ENCODE data around the gene KLF3. TPM values are rescaled to one million over a fixed set of nuclear protein-coding genes. Genes with fewer than 3 reads are reported as not detected.
"Not testable (repeated sequence)": the region's sequence is repeated elsewhere in the genome, so short reads cannot be mapped to it uniquely, and the experiment has no call there.

Gene KLF3
- 10 to 100 TPM; 30.2 to 33.5 TPM for total RNA-seq

- peaks cover 5% of the 10 kb centered on the region for H3K9me3 Mint-ChIP-seq
- H3K4me3 Mint-ChIP-seq, result peak within 1 kb of the TSS; percentile 95
- H3K27me3 Mint-ChIP-seq, result peaks cover 10% of the 10 kb centered on the region
- ChIA-PET CTCF (no interaction called here), POLR2A (no interaction called here)
- peaks cover 59% of the 10 kb centered on the region for H3K4me1 Mint-ChIP-seq
- H3K27ac Mint-ChIP-seq, result peak within 1 kb of the TSS; percentile 87
- peaks cover 29% of the 10 kb centered on the region for H3K36me3 Mint-ChIP-seq (ENCODE audit: low read depth)
- DNase-seq, result peak; percentile 91
These were observed at the start of gene KLF3 for GRCh38 chr4:38663801-38664705. Gene KLF3, plus strand, starts transcription at chr4:38664199. Its CDS starts 16,427 bp downstream, at chr4:38680626.

DNA sequence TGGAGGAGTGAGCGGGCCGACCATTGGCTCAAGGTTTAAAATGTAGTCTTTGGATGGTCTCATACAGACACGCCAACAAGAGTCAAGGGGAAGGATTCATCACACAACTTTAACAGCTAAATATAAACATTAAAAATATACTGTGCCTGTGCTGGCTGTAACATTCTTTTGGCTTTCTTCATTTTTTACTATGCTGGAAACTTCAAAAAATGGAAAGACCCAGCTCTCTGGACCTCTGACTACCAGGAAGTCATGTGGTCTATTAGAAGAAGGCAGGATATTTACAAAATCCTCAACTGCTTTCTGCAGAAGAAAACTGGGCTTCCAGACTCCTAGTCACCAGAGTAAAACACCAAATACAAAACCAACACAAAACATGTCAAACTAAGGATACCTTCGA, 49.8 kb upstream of the KLF3 start:
- Mint-ChIP-seq H3K27ac (no peak overlapping the region), H3K27me3 (no peaks in the 10 kb centered on the region), H3K4me1 (peaks cover 32% of the 10 kb centered on the region), H3K36me3 (ENCODE audit: low read depth) (peaks cover 2% of the 10 kb centered on the region), H3K4me3 (no peak overlapping the region), H3K9me3 (peaks cover 4% of the 10 kb centered on the region)
- DNase-seq, result no peak
- ChIA-PET POLR2A (interaction anchor here (0.6 kb wide), 1 partner anchor 57 kb away, joined by 3 read pairs; no protein-coding TSS in a partner anchor), CTCF (interaction anchor here (0.8 kb wide), 1 partner anchor 14 kb away, joined by 5 read pairs; no protein-coding TSS in a partner anchor)

DNA sequence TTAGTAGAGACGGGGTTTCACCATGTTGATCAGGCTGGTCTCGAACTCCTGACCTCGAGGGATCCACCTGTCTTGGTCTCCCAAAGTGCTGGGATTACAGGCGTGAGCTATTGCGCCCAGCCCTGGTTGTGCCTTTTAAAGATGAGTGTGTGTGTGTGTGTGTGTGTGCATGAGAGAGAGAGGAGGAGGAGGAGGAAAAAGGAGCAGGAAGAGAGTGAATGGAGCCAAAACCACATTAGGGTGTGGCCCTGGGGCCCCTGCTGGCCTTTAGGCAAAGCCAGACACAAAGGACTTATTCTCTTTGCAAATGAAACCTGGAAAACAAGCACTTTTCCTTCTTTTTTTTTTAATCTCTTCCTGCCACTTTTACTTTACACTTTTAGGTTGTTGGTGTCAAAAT, 48.2 kb upstream of the KLF3 start:
- Mint-ChIP-seq H3K36me3 (ENCODE audit: low read depth) (peaks cover 2% of the 10 kb centered on the region), H3K4me1 (peaks cover 31% of the 10 kb centered on the region), H3K9me3 (peaks cover 4% of the 10 kb centered on the region), H3K4me3 (no peak overlapping the region), H3K27ac (no peak overlapping the region), H3K27me3 (no peaks in the 10 kb centered on the region)
- ChIA-PET POLR2A (no interaction called here), CTCF (no interaction called here)
- no peak for DNase-seq

DNA sequence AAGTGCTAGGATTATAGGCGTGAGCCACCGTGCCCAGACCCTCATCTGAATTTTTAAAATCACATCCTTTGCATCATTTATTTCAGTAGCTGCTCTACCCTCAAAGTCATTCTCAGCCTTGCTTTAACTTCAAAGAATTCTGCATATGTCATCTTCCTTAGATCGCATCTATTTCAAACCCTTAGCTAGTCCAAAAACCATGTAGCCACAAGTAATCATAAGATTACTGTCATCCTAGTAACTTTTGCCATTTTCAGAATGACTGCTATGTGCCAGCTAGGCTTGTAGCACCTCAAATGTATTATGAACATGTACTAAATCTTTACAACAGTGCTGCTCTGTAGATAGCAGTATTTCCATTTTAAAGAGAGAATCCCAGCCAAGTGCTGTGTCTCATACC, 45.5 kb upstream of the KLF3 start:
- no peak overlapping the region for H3K4me3 Mint-ChIP-seq

GRCh38 chr4:38619316-38619715, 44.7 kb upstream of the KLF3 start:
- Mint-ChIP-seq H3K36me3 (ENCODE audit: low read depth) (peaks cover 2% of the 10 kb centered on the region), H3K9me3 (peaks cover 4% of the 10 kb centered on the region), H3K4me1 (peaks cover 24% of the 10 kb centered on the region), H3K4me3 (no peak overlapping the region), H3K27me3 (no peaks in the 10 kb centered on the region), H3K27ac (no peak overlapping the region)
- ChIA-PET POLR2A (no interaction called here), CTCF (interaction anchor here (2.4 kb wide), 1 partner anchor 9 kb away, joined by 7 read pairs; no protein-coding TSS in a partner anchor)
- DNase-seq, result no peak

More for the DNA sequence above, 45.5 kb upstream of the KLF3 start:
- H3K9me3 Mint-ChIP-seq, result peaks cover 4% of the 10 kb centered on the region
- no peak overlapping the region for H3K27ac Mint-ChIP-seq
- H3K36me3 Mint-ChIP-seq (ENCODE audit: low read depth), result peaks cover 2% of the 10 kb centered on the region
- H3K4me1 Mint-ChIP-seq, result peaks cover 31% of the 10 kb centered on the region
- POLR2A ChIA-PET, result no interaction called here
- H3K27me3 Mint-ChIP-seq, result no peaks in the 10 kb centered on the region
- DNase-seq, result no peak
- CTCF ChIA-PET, result interaction anchor here (0.6 to 2.4 kb wide), 2 partner anchors 10 to 102 kb away, joined by 4 to 7 read pairs; no protein-coding TSS in a partner anchor

DNA sequence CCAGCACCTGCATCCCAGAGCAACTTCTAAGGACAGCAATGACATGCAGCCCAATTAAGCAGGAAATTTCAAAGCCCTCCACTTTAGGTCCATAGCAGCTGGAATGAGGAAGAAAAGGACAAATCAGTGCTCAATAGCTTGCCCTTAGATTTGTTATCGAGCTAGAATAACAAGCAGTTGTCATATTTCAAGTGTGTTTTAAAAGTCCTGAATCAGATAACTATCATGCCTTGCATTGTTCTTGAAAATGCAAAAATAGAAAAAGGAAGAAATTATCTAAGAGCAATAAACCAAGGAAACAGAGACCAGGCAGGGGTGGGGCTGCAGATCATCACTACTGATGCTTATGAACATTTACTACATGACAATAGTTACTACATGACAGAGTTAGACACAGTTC, 43.9 kb upstream of the KLF3 start:
- H3K27me3 Mint-ChIP-seq, result no peaks in the 10 kb centered on the region
- POLR2A ChIA-PET, result no interaction called here

DNA sequence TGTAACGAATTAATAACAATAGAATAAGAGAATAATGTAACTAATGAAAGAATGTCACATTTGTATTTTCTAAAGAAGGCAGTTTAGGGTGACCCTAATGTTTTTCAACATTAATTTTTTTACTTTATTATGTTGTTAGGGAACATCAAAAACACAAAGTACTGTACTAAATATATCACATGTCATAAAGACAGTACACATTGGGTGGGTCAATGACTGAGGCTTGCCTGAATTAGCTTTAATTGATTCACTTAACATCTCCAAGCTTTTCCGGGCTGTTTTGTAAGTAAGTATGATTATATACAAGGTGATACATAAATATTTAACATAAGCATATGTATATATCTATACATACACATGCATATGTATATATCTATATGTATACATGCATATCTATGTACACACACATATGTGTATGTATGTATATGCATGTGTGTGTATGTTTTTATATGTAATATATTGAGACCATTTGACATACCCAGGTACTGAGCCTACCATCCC, 43.4 kb upstream of the KLF3 start:
- H3K36me3 Mint-ChIP-seq (ENCODE audit: low read depth), result peaks cover 2% of the 10 kb centered on the region
- no peak overlapping the region for H3K4me3 Mint-ChIP-seq
- no peaks in the 10 kb centered on the region for H3K27me3 Mint-ChIP-seq
- DNase-seq, result no peak
- peaks cover 22% of the 10 kb centered on the region for H3K4me1 Mint-ChIP-seq
- no peak overlapping the region for H3K27ac Mint-ChIP-seq
- H3K9me3 Mint-ChIP-seq, result peaks cover 4% of the 10 kb centered on the region
- ChIA-PET CTCF (interaction anchor here (2.4 kb wide), 1 partner anchor 8 kb away, joined by 7 read pairs; no protein-coding TSS in a partner anchor), POLR2A (no interaction called here)

More for the DNA sequence above, 43.9 kb upstream of the KLF3 start:
- no peak overlapping the region for H3K4me3 Mint-ChIP-seq
- H3K4me1 Mint-ChIP-seq, result peaks cover 19% of the 10 kb centered on the region
- no peak for DNase-seq
- H3K27ac Mint-ChIP-seq, result no peak overlapping the region
- peaks cover 2% of the 10 kb centered on the region for H3K36me3 Mint-ChIP-seq (ENCODE audit: low read depth)
- CTCF ChIA-PET, result interaction anchor here (2.4 kb wide), 1 partner anchor 8 kb away, joined by 7 read pairs; no protein-coding TSS in a partner anchor
- H3K9me3 Mint-ChIP-seq, result peaks cover 4% of the 10 kb centered on the region

DNA sequence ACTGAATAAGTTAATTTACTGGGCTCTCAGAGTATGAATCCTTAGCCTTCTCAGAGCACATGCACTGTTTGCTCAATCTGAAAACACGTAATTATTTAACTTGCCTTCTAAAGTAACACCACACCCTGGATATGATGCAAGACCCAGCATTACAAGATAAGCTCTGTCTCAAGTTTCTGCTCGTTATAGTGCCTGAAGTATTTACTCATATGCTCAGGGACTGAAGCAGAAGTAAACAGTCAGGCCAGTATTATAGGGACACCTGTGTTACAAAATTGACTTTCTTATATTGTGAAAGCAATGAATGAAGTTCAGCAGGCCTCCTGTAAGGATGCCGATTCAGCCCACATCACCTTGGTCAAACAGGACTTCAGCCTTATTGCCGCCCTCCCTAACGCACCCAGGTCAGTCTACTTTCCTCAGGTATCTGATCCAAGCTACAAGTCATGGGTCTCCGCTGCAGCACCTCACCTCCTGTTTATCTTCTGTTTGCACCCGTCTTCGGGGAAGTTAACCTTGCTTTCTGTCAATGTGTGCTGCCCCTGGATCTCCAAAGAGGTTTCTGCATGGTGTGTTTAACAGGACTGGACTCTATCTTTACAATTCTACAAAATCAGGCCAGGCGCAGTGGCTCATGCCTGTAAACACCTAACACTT, 42.8 kb upstream of the KLF3 start:
- Mint-ChIP-seq H3K27ac (no peak overlapping the region), H3K4me3 (no peak overlapping the region), H3K27me3 (no peaks in the 10 kb centered on the region), H3K36me3 (ENCODE audit: low read depth) (peaks cover 2% of the 10 kb centered on the region), H3K9me3 (peaks cover 4% of the 10 kb centered on the region), H3K4me1 (peaks cover 24% of the 10 kb centered on the region)
- ChIA-PET CTCF (no interaction called here), POLR2A (no interaction called here)
- no peak for DNase-seq

GRCh38 chr4:38621831-38622230, 42.2 kb upstream of the KLF3 start:
- Mint-ChIP-seq H3K4me1 (peaks cover 24% of the 10 kb centered on the region), H3K27me3 (no peaks in the 10 kb centered on the region), H3K27ac (no peak overlapping the region), H3K9me3 (peaks cover 4% of the 10 kb centered on the region), H3K4me3 (no peak overlapping the region), H3K36me3 (ENCODE audit: low read depth) (peaks cover 2% of the 10 kb centered on the region)
- DNase-seq, result no peak
- ChIA-PET CTCF (interaction anchor here (0.6 to 1.3 kb wide), 2 partner anchors 14 to 35 kb away, joined by 3 read pairs; no protein-coding TSS in a partner anchor), POLR2A (no interaction called here)

DNA sequence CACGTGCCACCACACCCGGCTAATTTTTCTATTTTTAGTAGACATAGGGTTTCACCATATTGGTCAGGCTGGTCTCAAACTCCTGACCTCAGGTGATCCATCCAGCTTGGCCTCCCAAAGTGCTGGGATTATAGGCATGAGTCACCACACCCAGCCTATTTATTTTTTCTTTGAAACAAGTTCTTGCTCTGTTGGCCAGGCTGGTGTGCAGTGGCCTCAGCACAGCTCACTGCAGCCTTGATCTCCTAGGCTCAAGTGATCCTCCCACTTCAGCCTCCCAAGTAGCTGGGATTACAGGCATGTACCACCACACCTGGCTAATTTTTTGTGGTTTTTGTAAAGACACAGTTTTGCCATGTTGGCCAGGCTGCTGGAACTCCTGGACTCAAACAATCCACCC, 41.7 kb upstream of the KLF3 start:
- H3K4me3 Mint-ChIP-seq; DNase-seq; POLR2A ChIA-PET; H3K27ac Mint-ChIP-seq; H3K27me3 Mint-ChIP-seq; H3K9me3 Mint-ChIP-seq; H3K36me3 Mint-ChIP-seq (ENCODE audit: low read depth): not testable (repeated sequence)
- CTCF ChIA-PET, result interaction anchor here (0.6 to 1.6 kb wide), 3 partner anchors 14 to 35 kb away, joined by 3 read pairs; no protein-coding TSS in a partner anchor
- H3K4me1 Mint-ChIP-seq, result peaks cover 24% of the 10 kb centered on the region

- no peaks in the 10 kb centered on the region for H3K36me3 Mint-ChIP-seq (ENCODE audit: low read depth)
- POLR2A ChIA-PET, result no interaction called here
These were observed 40.7 kb upstream of the KLF3 start for GRCh38 chr4:38623260-38623659.

DNA sequence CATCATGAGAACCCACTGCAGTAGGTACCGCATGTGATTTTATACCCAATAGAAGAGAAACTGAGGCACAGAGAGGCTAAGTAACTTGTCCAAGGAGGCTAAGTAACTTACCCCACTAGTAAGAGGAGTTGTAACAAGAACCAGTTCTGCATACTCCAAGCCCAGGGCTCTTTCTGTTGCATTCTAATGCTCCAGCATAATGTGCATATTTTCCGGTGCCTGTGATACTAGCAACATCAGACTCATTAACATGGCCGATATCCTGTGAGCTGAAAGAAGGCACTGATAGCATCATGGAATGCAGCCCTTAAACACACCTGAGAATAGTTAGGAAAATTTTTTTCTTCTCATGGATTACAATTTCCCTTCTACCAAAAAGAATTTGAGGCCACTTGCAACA, 39.7 kb upstream of the KLF3 start:
- ChIA-PET CTCF (no interaction called here), POLR2A (no interaction called here)
- H3K4me3 Mint-ChIP-seq, result no peak overlapping the region
- no peaks in the 10 kb centered on the region for H3K27me3 Mint-ChIP-seq
- H3K9me3 Mint-ChIP-seq, result no peaks in the 10 kb centered on the region
- H3K4me1 Mint-ChIP-seq, result peaks cover 18% of the 10 kb centered on the region
- no peak overlapping the region for H3K27ac Mint-ChIP-seq
- no peaks in the 10 kb centered on the region for H3K36me3 Mint-ChIP-seq (ENCODE audit: low read depth)
- no peak for DNase-seq

More at GRCh38 chr4:38623260-38623659, 40.7 kb upstream of the KLF3 start:
- no peaks in the 10 kb centered on the region for H3K27me3 Mint-ChIP-seq
- CTCF ChIA-PET, result interaction anchor here (0.8 to 1.6 kb wide), 4 partner anchors 13 to 31 kb away, joined by 3 read pairs; no protein-coding TSS in a partner anchor
- no peak overlapping the region for H3K4me3 Mint-ChIP-seq
- peaks cover 24% of the 10 kb centered on the region for H3K4me1 Mint-ChIP-seq
- H3K27ac Mint-ChIP-seq, result no peak overlapping the region
- H3K9me3 Mint-ChIP-seq, result peaks cover 4% of the 10 kb centered on the region
- DNase-seq, result no peak

DNA sequence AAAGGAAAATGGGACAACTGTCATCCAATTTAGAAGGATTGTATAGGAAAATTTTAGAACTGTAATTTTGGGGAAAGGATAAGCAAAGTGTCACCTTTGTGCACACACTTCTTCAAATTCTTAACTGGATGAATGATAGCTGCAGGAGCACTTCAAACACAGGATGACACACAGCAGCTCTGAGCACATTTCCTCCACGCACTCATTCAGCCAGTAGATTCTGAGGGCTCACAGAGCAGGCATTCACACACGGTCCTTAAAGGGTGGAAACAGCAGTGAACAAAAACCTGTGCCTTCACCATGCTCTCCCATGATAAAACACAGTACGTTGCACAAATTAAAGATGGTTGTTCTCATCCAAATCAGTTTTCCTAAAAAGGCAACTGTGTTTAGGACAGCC, 38.5 kb upstream of the KLF3 start:
- peaks cover 12% of the 10 kb centered on the region for H3K4me1 Mint-ChIP-seq
- POLR2A ChIA-PET, result no interaction called here
- no peak overlapping the region for H3K27ac Mint-ChIP-seq
- no peak overlapping the region for H3K4me3 Mint-ChIP-seq
- H3K36me3 Mint-ChIP-seq (ENCODE audit: low read depth), result no peaks in the 10 kb centered on the region
- no peaks in the 10 kb centered on the region for H3K27me3 Mint-ChIP-seq
- DNase-seq, result peak; percentile 17
- H3K9me3 Mint-ChIP-seq, result no peaks in the 10 kb centered on the region
- CTCF ChIA-PET, result interaction anchor here (0.6 to 1.4 kb wide), 2 partner anchors 10 to 736 kb away, joined by 3 read pairs; no protein-coding TSS in a partner anchor
